ENCODE measurements around the gene ATP6AP2. TPM values are rescaled to one million over a fixed set of nuclear protein-coding genes. Genes with fewer than 3 reads are reported as not detected.
A peak's percentile ranks its signal among the peaks of the same experiment; 100 is the strongest.

The ATP6AP2 gene
- total RNA-seq, 1 experiment from 2014 or later: 62.0 TPM

DNA sequence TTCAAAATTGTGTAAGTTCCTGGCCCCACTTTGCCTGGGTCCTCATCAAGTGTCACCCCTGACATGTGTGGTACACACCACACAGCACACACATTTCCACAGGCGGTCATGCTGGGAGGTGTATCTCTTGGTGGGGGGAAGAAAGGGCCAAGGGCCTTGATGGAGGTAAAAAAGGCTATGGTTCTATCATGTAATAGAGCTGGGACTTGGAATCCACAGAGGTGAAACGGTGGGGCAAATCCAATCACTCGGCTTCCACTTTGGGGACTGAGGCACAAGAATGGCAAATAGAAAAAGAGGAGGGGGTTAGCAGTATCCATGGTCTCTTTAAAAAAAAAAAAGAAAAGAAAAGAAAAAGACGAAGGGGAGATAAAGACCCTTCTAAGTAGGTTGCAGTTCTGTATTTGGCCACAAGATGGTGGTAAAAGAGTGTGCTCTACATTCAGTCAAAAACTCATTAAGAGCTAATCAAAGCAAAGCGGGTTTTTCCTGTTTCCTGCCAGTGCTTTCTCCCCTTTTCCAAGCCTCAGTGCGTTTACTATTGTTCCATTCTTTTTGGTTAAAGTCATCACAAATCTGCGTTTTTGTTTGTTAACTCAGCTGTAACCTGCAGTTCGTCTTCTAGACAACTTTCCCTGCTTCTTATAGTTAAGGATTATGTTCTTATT lies 37.0 kb upstream of the ATP6AP2 start:
- Histone ChIP-seq H3K4me2 (ENCODE audit: low read length) (peak overlapping the region; percentile 40), H3K27ac (ENCODE audit: low read depth, low read length) (no peak overlapping the region), H3K4me1 (ENCODE audit: control insufficient read depth in 1 of 2, insufficient read depth in 2 of 2, low read length in 2 of 2) (peaks cover 0 to 17% of the 10 kb centered on the region in 2 experiments; a peak in 2 of 4 replicates), H3K79me2 (ENCODE audit: insufficient read depth, low read length) (no peaks in the 10 kb centered on the region), H3K9me3 (ENCODE audit: control insufficient read depth in 1 of 2, insufficient read depth in 1 of 2, low read depth in 1 of 2, low read length in 2 of 2) (no peaks in the 10 kb centered on the region), H4K20me1 (ENCODE audit: insufficient read depth) (no peaks in the 10 kb centered on the region), H3K9me2 (ENCODE audit: insufficient read depth) (no peaks in the 10 kb centered on the region), H3K4me3 (replicated peaks in 1 of 2; ENCODE audit: low read depth in 1 of 2, low read length in 2 of 2) (no peak overlapping the region), H3K9ac (ENCODE audit: low read length) (no peak overlapping the region), H2AFZ (ENCODE audit: low read depth, low read length, poor library complexity, severe bottlenecking) (peak overlapping the region; percentile 93), H3K36me3 (ENCODE audit: control insufficient read depth in 1 of 2, insufficient read depth in 2 of 2, low read length in 2 of 2) (no peaks in the 10 kb centered on the region), H3K27me3 (ENCODE audit: insufficient read depth, low read length) (no peaks in the 10 kb centered on the region)
- ChIA-PET POLR2A (interaction anchor here (1.2 kb wide), 1 partner anchor 37 kb away, joined by 3 read pairs; the partner anchor contains the start of gene ATP6AP2), CTCF (interaction anchor here (0.6 to 1.5 kb wide), 8 partner anchors 8 to 787 kb away, joined by 3 to 8 read pairs (median 4); partner anchors contain the start of gene CXorf38), RAD21 (ENCODE audit: low non-redundant PET in 1 of 2, low total read pairs in 2 of 2, uncharacterized antibody in 2 of 2, unreplicated experiment in 2 of 2) (interaction anchor here in 1 of 2 experiments (0.7 kb wide), 1 partner anchor 533 kb away, joined by 3 read pairs; no protein-coding TSS in a partner anchor)
- intact Hi-C loops (cut with micrococcal nuclease): no loop called here
- BruUV-seq (replicated peaks): no TSS peak
- TF ChIP-seq, protein P1, sequence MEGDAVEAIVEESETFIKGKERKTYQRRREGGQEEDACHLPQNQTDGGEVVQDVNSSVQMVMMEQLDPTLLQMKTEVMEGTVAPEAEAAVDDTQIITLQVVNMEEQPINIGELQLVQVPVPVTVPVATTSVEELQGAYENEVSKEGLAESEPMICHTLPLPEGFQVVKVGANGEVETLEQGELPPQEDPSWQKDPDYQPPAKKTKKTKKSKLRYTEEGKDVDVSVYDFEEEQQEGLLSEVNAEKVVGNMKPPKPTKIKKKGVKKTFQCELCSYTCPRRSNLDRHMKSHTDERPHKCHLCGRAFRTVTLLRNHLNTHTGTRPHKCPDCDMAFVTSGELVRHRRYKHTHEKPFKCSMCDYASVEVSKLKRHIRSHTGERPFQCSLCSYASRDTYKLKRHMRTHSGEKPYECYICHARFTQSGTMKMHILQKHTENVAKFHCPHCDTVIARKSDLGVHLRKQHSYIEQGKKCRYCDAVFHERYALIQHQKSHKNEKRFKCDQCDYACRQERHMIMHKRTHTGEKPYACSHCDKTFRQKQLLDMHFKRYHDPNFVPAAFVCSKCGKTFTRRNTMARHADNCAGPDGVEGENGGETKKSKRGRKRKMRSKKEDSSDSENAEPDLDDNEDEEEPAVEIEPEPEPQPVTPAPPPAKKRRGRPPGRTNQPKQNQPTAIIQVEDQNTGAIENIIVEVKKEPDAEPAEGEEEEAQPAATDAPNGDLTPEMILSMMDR (IDR thresholded peaks at IDR 0.05 in 2 of 3, conservative IDR thresholded peaks at IDR 0.05 in 1 of 3; ENCODE audit: borderline replicate concordance in 1 of 3, insufficient read depth in 1 of 3, low read depth in 2 of 3, low read length in 2 of 3): peak; percentile 38 to 69 (median 59); a peak in 5 of 6 replicates
- peak; percentile 72 for TF ChIP-seq RAD21 (IDR thresholded peaks at IDR 0.05; ENCODE audit: low read depth)
- TF ChIP-seq SIN3A (IDR thresholded peaks at IDR 0.05; ENCODE audit: low read depth): no peak
- ATAC-seq: peak; percentile 37; the same call in 1 of the 2 replicates
- peak; percentile 33 for DNase-seq (ENCODE audit: low read depth, low spot score)

Measured in HCT116 (cell line).